Measurements from ENCODE around the gene MBTPS2. TPM values are rescaled to one million over a fixed set of nuclear protein-coding genes. Genes with fewer than 3 reads are reported as not detected.

The MBTPS2 gene
- total RNA-seq, 2 donors from 2014 or later = 6.9 to 10.0 TPM

GRCh38 chrX:21912220-21912619 lies 72.8 kb downstream of the MBTPS2 start:
- DNase-seq (ENCODE audit: low spot score) = no peak
- Histone ChIP-seq H3K4me1 (no peaks in the 10 kb centered on the region), H3K36me3 (no peaks in the 10 kb centered on the region), H3K4me3 (no peak overlapping the region), H3K27ac (no peak overlapping the region), H3K27me3 (no peaks in the 10 kb centered on the region), H3K9me3 (no peaks in the 10 kb centered on the region)
- TF ChIP-seq CTCF (IDR thresholded peaks at IDR 0.05) = no peak

DNA sequence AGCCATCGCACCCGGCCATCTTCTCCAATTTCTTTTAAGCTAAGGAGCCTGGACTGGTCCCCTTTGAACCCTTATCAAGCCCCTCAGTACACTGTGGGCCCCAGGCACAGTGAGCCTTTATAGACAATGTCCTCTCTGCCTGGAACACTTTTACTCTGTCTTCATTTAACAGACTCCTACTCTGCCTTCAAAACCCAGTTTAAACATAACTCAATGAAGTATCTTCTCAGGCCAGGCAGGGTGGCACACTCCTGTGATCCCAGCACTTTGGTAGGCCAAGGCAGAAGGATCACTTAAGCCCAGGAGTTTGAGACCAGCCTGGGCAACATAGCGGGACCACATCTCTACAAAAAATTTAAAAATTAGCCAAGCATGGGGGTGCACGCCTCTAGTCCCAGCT lies 73.6 kb downstream of the MBTPS2 start:
- no peaks in the 10 kb centered on the region for H3K9me3 ChIP-seq
- no peak overlapping the region for H3K4me3 ChIP-seq
- no peaks in the 10 kb centered on the region for H3K4me1 ChIP-seq
- no peak overlapping the region for H3K27ac ChIP-seq
- H3K27me3 ChIP-seq = no peaks in the 10 kb centered on the region
- H3K36me3 ChIP-seq = no peaks in the 10 kb centered on the region
- TF ChIP-seq CTCF (IDR thresholded peaks at IDR 0.05) = no peak
- DNase-seq (ENCODE audit: low spot score) = no peak

GRCh38 chrX:21926116-21926515 lies 86.7 kb downstream of the MBTPS2 start:
- no peaks in the 10 kb centered on the region for H3K27me3 ChIP-seq
- H3K36me3 ChIP-seq = no peaks in the 10 kb centered on the region
- no peak for DNase-seq (ENCODE audit: low spot score)
- H3K9me3 ChIP-seq = no peaks in the 10 kb centered on the region
- H3K27ac ChIP-seq = peak overlapping the region; percentile 19 to 28
- TF ChIP-seq CTCF (IDR thresholded peaks at IDR 0.05) = no peak
- H3K4me3 ChIP-seq = no peak overlapping the region
- H3K4me1 ChIP-seq = no peaks in the 10 kb centered on the region

- no peaks in the 10 kb centered on the region for H3K4me1 ChIP-seq
- H3K4me3 ChIP-seq = no peak overlapping the region
- H3K27ac ChIP-seq = peak overlapping the region; percentile 28 to 37
- H3K36me3 ChIP-seq = no peaks in the 10 kb centered on the region
- H3K27me3 ChIP-seq = no peaks in the 10 kb centered on the region
- TF ChIP-seq CTCF (IDR thresholded peaks at IDR 0.05) = no peak
- H3K9me3 ChIP-seq = no peaks in the 10 kb centered on the region
- no peak for DNase-seq (ENCODE audit: low spot score)
These were observed 87.3 kb downstream of the MBTPS2 start for GRCh38 chrX:21926527-21927278.

DNA sequence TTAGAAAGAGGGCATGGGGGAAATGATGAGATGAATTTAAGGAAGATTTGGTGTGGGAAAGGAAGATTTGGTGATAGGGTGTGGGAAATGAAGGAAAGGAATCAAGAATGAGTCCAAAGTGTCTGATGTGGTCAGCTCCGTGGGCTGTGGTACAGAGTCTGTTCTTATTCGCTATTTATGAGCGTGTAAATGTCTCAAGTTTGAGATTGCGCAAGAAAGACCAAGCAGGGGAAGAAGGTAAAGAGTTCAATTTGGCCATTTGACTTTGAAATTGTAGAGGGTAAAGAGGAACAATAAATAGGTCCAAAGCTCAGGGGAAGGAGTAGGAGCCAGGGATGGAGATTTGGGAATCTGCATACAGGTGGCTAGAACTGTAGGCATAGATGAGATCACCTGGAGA lies 89.8 kb downstream of the MBTPS2 start:
- Histone ChIP-seq H3K36me3 (no peaks in the 10 kb centered on the region), H3K27me3 (no peaks in the 10 kb centered on the region), H3K4me3 (no peak overlapping the region), H3K9me3 (no peaks in the 10 kb centered on the region), H3K4me1 (no peaks in the 10 kb centered on the region), H3K27ac (no peak overlapping the region)
- no peak for TF ChIP-seq CTCF (IDR thresholded peaks at IDR 0.05)
- no peak for DNase-seq (ENCODE audit: low spot score)

GRCh38 chrX:21930986-21931385 lies 91.6 kb downstream of the MBTPS2 start:
- DNase-seq (ENCODE audit: low spot score) = no peak
- Histone ChIP-seq H3K27ac (no peak overlapping the region), H3K9me3 (no peaks in the 10 kb centered on the region), H3K4me1 (no peaks in the 10 kb centered on the region), H3K27me3 (no peaks in the 10 kb centered on the region), H3K4me3 (no peak overlapping the region), H3K36me3 (no peaks in the 10 kb centered on the region)
- no peak for TF ChIP-seq CTCF (IDR thresholded peaks at IDR 0.05)

Measured in right atrium auricular region (tissue), 2 donors.